Measurements from ENCODE around the gene COL25A1. TPM values are rescaled to one million over a fixed set of nuclear protein-coding genes. Genes with fewer than 3 reads are reported as not detected.

The COL25A1 gene
- total and polyA plus RNA-seq, 2 experiments from 2014 or later = 0.28 to 1.9 TPM

DNA sequence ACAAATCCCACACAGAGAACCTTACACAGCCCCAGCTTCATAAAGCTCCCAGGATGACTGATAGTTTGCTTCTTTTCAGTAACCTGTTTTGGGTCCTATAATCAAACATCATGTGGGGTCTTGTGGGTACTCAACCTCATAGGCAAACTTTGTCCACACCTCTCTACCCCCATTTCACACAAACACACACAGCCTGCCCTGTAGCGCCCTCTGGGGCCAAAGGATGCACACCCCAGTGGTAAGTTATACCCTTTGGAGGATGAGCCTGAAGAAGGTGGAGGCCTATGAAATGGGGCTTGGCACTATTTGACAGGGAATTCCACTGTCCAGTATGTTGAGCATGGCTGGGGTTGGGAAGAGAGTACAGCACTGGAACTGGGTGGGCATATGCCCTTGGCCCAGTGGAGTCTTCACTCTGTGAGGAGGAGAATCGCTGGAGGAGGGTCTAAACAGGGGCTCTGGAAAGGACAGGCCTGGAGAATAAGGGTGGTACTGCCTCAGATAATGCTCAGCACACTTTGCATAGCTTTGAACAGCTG, 30.5 kb upstream of the COL25A1 start:
- Histone ChIP-seq H3K9me3 (ENCODE audit: low read depth) (no peaks in the 10 kb centered on the region), H2AFZ (no peak overlapping the region), H3K4me3 (no peak overlapping the region), H3K27ac (no peak overlapping the region), H3K36me3 (replicated peaks; ENCODE audit: insufficient read depth, low read depth) (no peaks in the 10 kb centered on the region), H3K4me2 (no peak overlapping the region), H3K4me1 (ENCODE audit: insufficient read depth) (no peaks in the 10 kb centered on the region), H3K27me3 (no peaks in the 10 kb centered on the region), H3K79me2 (no peaks in the 10 kb centered on the region), H3K9me2 (replicated peaks; ENCODE audit: insufficient read depth) (no peaks in the 10 kb centered on the region), H4K20me1 (ENCODE audit: insufficient read depth, poor library complexity, severe bottlenecking) (no peaks in the 10 kb centered on the region)
- 77% methylated on average over 2 of the region's 2 CpGs for WGBS (ENCODE audit: low lambda C conversion rate, missing lambda C conversion rate)
- TF ChIP-seq EZH2phosphoT487 (IDR thresholded peaks at IDR 0.05; ENCODE audit: low read depth, severe bottlenecking, unreplicated experiment) (no peak), EZH2 (IDR thresholded peaks at IDR 0.05; ENCODE audit: borderline replicate concordance) (no peak), CTCF (IDR thresholded peaks at IDR 0.05; ENCODE audit: poor library complexity) (no peak)
- no peak for DNase-seq (ENCODE audit: low spot score)

DNA sequence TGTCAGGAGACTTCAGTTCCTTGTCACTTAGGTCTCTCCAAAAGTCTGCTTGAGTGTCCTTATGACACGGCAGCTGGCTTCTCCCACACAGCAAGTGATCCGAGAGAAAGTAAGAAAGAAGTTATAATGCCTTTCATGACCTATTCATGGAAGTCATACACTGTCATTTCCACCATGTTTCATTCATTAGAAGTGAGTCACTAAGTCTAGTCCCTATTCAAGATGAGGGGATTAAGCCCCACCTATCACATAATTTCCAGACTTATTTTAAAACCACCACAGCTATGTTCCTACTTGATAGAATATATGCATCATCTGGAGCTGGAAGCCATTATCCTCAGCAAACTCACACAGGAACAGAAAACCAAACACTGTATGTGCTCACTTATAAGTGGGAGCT, 25.2 kb upstream of the COL25A1 start:
- Histone ChIP-seq H3K79me2 (no peaks in the 10 kb centered on the region), H3K4me1 (ENCODE audit: insufficient read depth) (no peaks in the 10 kb centered on the region), H3K27ac (no peak overlapping the region), H3K9me3 (ENCODE audit: low read depth) (no peaks in the 10 kb centered on the region), H2AFZ (no peak overlapping the region), H4K20me1 (ENCODE audit: insufficient read depth, poor library complexity, severe bottlenecking) (no peaks in the 10 kb centered on the region), H3K27me3 (no peaks in the 10 kb centered on the region), H3K4me2 (no peak overlapping the region), H3K9me2 (replicated peaks; ENCODE audit: insufficient read depth) (no peaks in the 10 kb centered on the region), H3K4me3 (no peak overlapping the region), H3K36me3 (replicated peaks; ENCODE audit: insufficient read depth, low read depth) (no peaks in the 10 kb centered on the region)
- TF ChIP-seq CTCF (IDR thresholded peaks at IDR 0.05; ENCODE audit: poor library complexity) (no peak), EZH2phosphoT487 (IDR thresholded peaks at IDR 0.05; ENCODE audit: low read depth, severe bottlenecking, unreplicated experiment) (no peak), EZH2 (IDR thresholded peaks at IDR 0.05; ENCODE audit: borderline replicate concordance) (no peak)
- DNase-seq (ENCODE audit: low spot score) = no peak
- WGBS (ENCODE audit: low lambda C conversion rate, missing lambda C conversion rate) = 94% methylated on average over 2 of the region's 2 CpGs

- Histone ChIP-seq H3K36me3 (replicated peaks; ENCODE audit: insufficient read depth, low read depth) (no peaks in the 10 kb centered on the region), H3K27me3 (no peaks in the 10 kb centered on the region), H3K4me2 (no peak overlapping the region), H3K79me2 (no peaks in the 10 kb centered on the region), H3K4me3 (no peak overlapping the region), H3K9me2 (replicated peaks; ENCODE audit: insufficient read depth) (no peaks in the 10 kb centered on the region), H3K9me3 (ENCODE audit: low read depth) (no peaks in the 10 kb centered on the region), H2AFZ (no peak overlapping the region), H3K4me1 (ENCODE audit: insufficient read depth) (no peaks in the 10 kb centered on the region), H4K20me1 (ENCODE audit: insufficient read depth, poor library complexity, severe bottlenecking) (no peaks in the 10 kb centered on the region), H3K27ac (no peak overlapping the region)
- TF ChIP-seq EZH2 (IDR thresholded peaks at IDR 0.05; ENCODE audit: borderline replicate concordance) (no peak), EZH2phosphoT487 (IDR thresholded peaks at IDR 0.05; ENCODE audit: low read depth, severe bottlenecking, unreplicated experiment) (no peak), CTCF (IDR thresholded peaks at IDR 0.05; ENCODE audit: poor library complexity) (no peak)
- 92% methylated on average over 2 of the region's 2 CpGs for WGBS (ENCODE audit: low lambda C conversion rate, missing lambda C conversion rate)
- no peak for DNase-seq (ENCODE audit: low spot score)
Observed at GRCh38 chr4:109325698-109326097, 23.2 kb upstream of the COL25A1 start.

DNA sequence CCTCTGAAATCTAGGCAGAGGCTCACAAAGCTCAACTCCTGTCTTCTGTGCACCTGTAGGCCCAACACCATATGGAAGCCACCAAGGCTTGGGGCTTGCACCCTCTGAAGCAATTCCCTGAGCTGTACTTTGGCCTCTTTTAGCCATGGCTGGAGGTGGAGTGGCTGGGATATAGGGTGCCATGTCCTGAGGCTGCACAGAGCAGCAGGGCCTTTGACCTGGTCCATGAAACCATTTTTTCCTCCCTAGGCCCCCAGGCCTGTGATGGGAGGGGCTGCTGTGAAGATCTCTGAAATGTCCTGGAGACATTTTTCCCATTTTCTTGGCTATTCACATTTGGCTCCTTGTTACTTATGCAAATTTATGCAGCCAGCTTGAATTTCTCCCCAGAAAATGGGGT, 20.9 kb upstream of the COL25A1 start:
- DNase-seq (ENCODE audit: low spot score) = no peak
- no peak for TF ChIP-seq CTCF (IDR thresholded peaks at IDR 0.05; ENCODE audit: poor library complexity)
- TF ChIP-seq EZH2 (IDR thresholded peaks at IDR 0.05; ENCODE audit: borderline replicate concordance) = no peak
- no peak for TF ChIP-seq EZH2phosphoT487 (IDR thresholded peaks at IDR 0.05; ENCODE audit: low read depth, severe bottlenecking, unreplicated experiment)
- no peaks in the 10 kb centered on the region for H3K27me3 ChIP-seq

More for the DNA sequence above, 20.9 kb upstream of the COL25A1 start:
- no peaks in the 10 kb centered on the region for H4K20me1 ChIP-seq (ENCODE audit: insufficient read depth, poor library complexity, severe bottlenecking)
- no peak overlapping the region for H3K4me3 ChIP-seq
- no peaks in the 10 kb centered on the region for H3K4me1 ChIP-seq (ENCODE audit: insufficient read depth)
- H3K36me3 ChIP-seq (replicated peaks; ENCODE audit: insufficient read depth, low read depth) = no peaks in the 10 kb centered on the region
- H2AFZ ChIP-seq = no peak overlapping the region
- no peaks in the 10 kb centered on the region for H3K79me2 ChIP-seq
- no peaks in the 10 kb centered on the region for H3K9me3 ChIP-seq (ENCODE audit: low read depth)
- H3K27ac ChIP-seq = no peak overlapping the region
- H3K9me2 ChIP-seq (replicated peaks; ENCODE audit: insufficient read depth) = no peaks in the 10 kb centered on the region
- no peak overlapping the region for H3K4me2 ChIP-seq

Measured in hepatocyte (in vitro differentiated cells).